SU-DHL-6 (cell line): Measurements from ENCODE around the gene ADAM10.

Experiments used
- H2AFZ ChIP-seq: fragments of 200-600 bp; sonication (generic); 2 replicates; pipeline ENCODE4 v1.6.1; 2014; ENCODE audit warnings: low read depth, mild to moderate bottlenecking, moderate library complexity, mixed read lengths, antibody characterized with exemption, low read length; ENCODE audit not compliant: severe bottlenecking
- H3F3A ChIP-seq: fragments of 200-600 bp; shearing (Covaris generic); 2 replicates; pipeline ENCODE4 v1.6.0; 2016; ENCODE audit warnings: antibody characterized with exemption, mild to moderate bottlenecking; ENCODE audit not compliant: insufficient read depth
- H3K27ac ChIP-seq: fragments of 200-600 bp; sonication (generic); 2 replicates; pipeline ENCODE4 v1.5.1; 2016; ENCODE audit warnings: low read depth, mild to moderate bottlenecking, low read length, moderate library complexity, mixed read lengths
- H3K27me3 ChIP-seq: fragments of 200-600 bp; sonication (generic), shearing (Covaris generic); 2 replicates; pipeline ENCODE4 v1.6.0; 2014; ENCODE audit warnings: mild to moderate bottlenecking, low read length
- H3K36me3 ChIP-seq: fragments of 200-600 bp; sonication (generic); 2 replicates; pipeline ENCODE4 v1.6.1; 2014; ENCODE audit warnings: mild to moderate bottlenecking, low read length, mixed read lengths
- H3K4me2 ChIP-seq: fragments of 300-600, 200-600 bp; shearing (Covaris generic), sonication (generic); 2 replicates; pipeline ENCODE4 v1.6.0; 2014; ENCODE audit warnings: low read length, low read depth, mild to moderate bottlenecking; ENCODE audit not compliant: poor library complexity, severe bottlenecking
- H3K4me3 ChIP-seq: fragments of 200-600 bp; sonication (generic); 2 replicates; pipeline ENCODE4 v1.5.1; 2014; ENCODE audit warnings: antibody characterized with exemption, low read length, mild to moderate bottlenecking, mixed read lengths; ENCODE audit not compliant: insufficient read depth, poor library complexity, severe bottlenecking
- H3K79me2 ChIP-seq: fragments of 200-600 bp; sonication (generic); 2 replicates; pipeline ENCODE4 v1.6.1; 2014; ENCODE audit warnings: mild to moderate bottlenecking, low read length, moderate library complexity; ENCODE audit not compliant: insufficient read depth
- H3K9ac ChIP-seq: fragments of 200-600 bp; sonication (generic); 2 replicates; pipeline ENCODE4 v1.7.0; 2014; ENCODE audit warnings: mild to moderate bottlenecking, low read length
- H3K9me2 ChIP-seq: fragments of 200-600 bp; sonication (generic); replicated peaks from 2 replicates; pipeline ENCODE4 v1.6.1; 2014; ENCODE audit warnings: low read length; ENCODE audit not compliant: insufficient read depth
- H3K9me3 ChIP-seq: fragments of 200-600 bp; sonication (generic); 2 replicates; pipeline ENCODE4 v1.6.1; 2014; ENCODE audit warnings: low read length, mixed read lengths; ENCODE audit not compliant: insufficient read depth
- H4K20me1 ChIP-seq: fragments of 200-600 bp; sonication (generic); 2 replicates; pipeline ENCODE4 v1.6.1; 2014; ENCODE audit warnings: low read depth, mild to moderate bottlenecking, antibody characterized with exemption, low read length, moderate library complexity, mixed read lengths
- CTCF ChIP-seq: fragments of 200-600 bp; sonication (generic); IDR thresholded peaks from one replicate; pipeline ENCODE4 v1.5.1; 2017; ENCODE audit warnings: antibody characterized with exemption, mild to moderate bottlenecking, low read length, moderate library complexity; ENCODE audit not compliant: insufficient read depth, poor library complexity, severe bottlenecking
- EZH2phosphoT487 ChIP-seq: fragments of 200-600 bp; sonication (generic), shearing (Covaris generic); conservative IDR thresholded peaks from 2 replicates; pipeline ENCODE4 v1.6.1; 2018; ENCODE audit warnings: mild to moderate bottlenecking, antibody characterized with exemption, low read length, moderate library complexity, mixed read lengths

ADAM10 gene

GRCh38 chr15:58544756-58545155 lies 204.8 kb downstream of the ADAM10 start:
- H3K4me2 ChIP-seq, result no peak overlapping the region
- H3K9ac ChIP-seq, result no peak overlapping the region
- TF ChIP-seq EZH2phosphoT487 (no peak), CTCF (no peak)
- H3K79me2 ChIP-seq, result no peaks in the 10 kb centered on the region
- H4K20me1 ChIP-seq, result no peaks in the 10 kb centered on the region
- H3K9me2 ChIP-seq, result no peaks in the 10 kb centered on the region
- H3K27me3 ChIP-seq, result no peaks in the 10 kb centered on the region
- no peak overlapping the region for H2AFZ ChIP-seq
- no peaks in the 10 kb centered on the region for H3F3A ChIP-seq
- H3K9me3 ChIP-seq, result no peaks in the 10 kb centered on the region
- H3K4me3 ChIP-seq, result no peak overlapping the region
- H3K36me3 ChIP-seq, result no peaks in the 10 kb centered on the region
- no peak overlapping the region for H3K27ac ChIP-seq

GRCh38 chr15:58543664-58544335 lies 205.7 kb downstream of the ADAM10 start:
- Histone ChIP-seq H3K9ac (no peak overlapping the region), H4K20me1 (no peaks in the 10 kb centered on the region), H3K27me3 (no peaks in the 10 kb centered on the region), H3K79me2 (no peaks in the 10 kb centered on the region), H3K9me3 (no peaks in the 10 kb centered on the region), H3K4me3 (no peak overlapping the region), H3K4me2 (no peak overlapping the region), H3K9me2 (no peaks in the 10 kb centered on the region), H3K36me3 (no peaks in the 10 kb centered on the region), H3K27ac (no peak overlapping the region), H3F3A (no peaks in the 10 kb centered on the region), H2AFZ (no peak overlapping the region)
- no peak for TF ChIP-seq EZH2phosphoT487

- Histone ChIP-seq H3K27ac (no peak overlapping the region), H3K4me3 (no peak overlapping the region)
- no peak for TF ChIP-seq CTCF
These were observed 208.0 kb downstream of the ADAM10 start for GRCh38 chr15:58541410-58542087.

GRCh38 chr15:58539548-58539947 lies 210.0 kb downstream of the ADAM10 start:
- H4K20me1 ChIP-seq, result no peaks in the 10 kb centered on the region
- no peak overlapping the region for H3K27ac ChIP-seq
- no peak overlapping the region for H3K9ac ChIP-seq
- H3K4me2 ChIP-seq, result no peak overlapping the region
- TF ChIP-seq EZH2phosphoT487, result no peak
- no peak for TF ChIP-seq CTCF
- no peak overlapping the region for H2AFZ ChIP-seq
- H3K9me2 ChIP-seq, result no peaks in the 10 kb centered on the region
- H3K27me3 ChIP-seq, result no peaks in the 10 kb centered on the region
- H3K4me3 ChIP-seq, result no peak overlapping the region
- no peaks in the 10 kb centered on the region for H3F3A ChIP-seq
- no peaks in the 10 kb centered on the region for H3K36me3 ChIP-seq
- no peaks in the 10 kb centered on the region for H3K9me3 ChIP-seq
- H3K79me2 ChIP-seq, result no peaks in the 10 kb centered on the region

More at GRCh38 chr15:58541410-58542087, 208.0 kb downstream of the ADAM10 start:
- H3K9ac ChIP-seq, result no peak overlapping the region
- no peaks in the 10 kb centered on the region for H3K36me3 ChIP-seq
- H3K27me3 ChIP-seq, result no peaks in the 10 kb centered on the region
- no peaks in the 10 kb centered on the region for H3K9me3 ChIP-seq
- no peaks in the 10 kb centered on the region for H3F3A ChIP-seq
- no peaks in the 10 kb centered on the region for H3K79me2 ChIP-seq
- H3K4me2 ChIP-seq, result no peak overlapping the region
- no peaks in the 10 kb centered on the region for H4K20me1 ChIP-seq
- H2AFZ ChIP-seq, result no peak overlapping the region
- no peaks in the 10 kb centered on the region for H3K9me2 ChIP-seq
